GM21529 (cell line): Measurements from ENCODE around the gene ZNF511.
A peak's percentile ranks its signal among the peaks of the same experiment; 100 is the strongest.
"Not testable (repeated sequence)": the region's sequence is repeated elsewhere in the genome, so short reads cannot be mapped to it uniquely, and the experiment has no call there.

Source experiments
- ATAC-seq: cut with Tn5 transposase; IDR thresholded peaks from one replicate; pipeline ENCODE4 v1.9.1; 2021; ENCODE audit not compliant: unreplicated experiment

The ZNF511 gene

GRCh38 chr10:133308421-133309099 is at the start of gene ZNF511, which contains the start of gene TUBGCP2:
Gene ZNF511, plus strand, starts transcription at chr10:133308914. Its CDS starts 30 bp downstream, at chr10:133308944.
Gene TUBGCP2, minus strand, starts transcription at chr10:133308872. Its CDS starts 5,931 bp downstream, at chr10:133302941.
- peak; percentile 79 for ATAC-seq

- no peak for ATAC-seq
Observed at GRCh38 chr10:133259602-133259989, 49.1 kb upstream of the ZNF511 start.

- ATAC-seq: peak; percentile 57
Observed at GRCh38 chr10:133260895-133261725, 47.6 kb upstream of the ZNF511 start.

- ATAC-seq: peak; percentile 60
Observed at GRCh38 chr10:133261726-133262325, 46.9 kb upstream of the ZNF511 start.

GRCh38 chr10:133262696-133263095 is 46.0 kb upstream of the ZNF511 start:
- ATAC-seq: no peak

- no peak for ATAC-seq
Observed at GRCh38 chr10:133263674-133264073, 45.0 kb upstream of the ZNF511 start.

GRCh38 chr10:133264461-133264860 is 44.3 kb upstream of the ZNF511 start:
- no peak for ATAC-seq

GRCh38 chr10:133265052-133265451 is 43.7 kb upstream of the ZNF511 start:
- ATAC-seq: not testable (repeated sequence)

- ATAC-seq: no peak
Observed at GRCh38 chr10:133266056-133266795, 42.5 kb upstream of the ZNF511 start.

GRCh38 chr10:133267293-133267692 is 41.4 kb upstream of the ZNF511 start:
- ATAC-seq: no peak

- ATAC-seq: no peak
Observed at GRCh38 chr10:133267829-133268228, 40.9 kb upstream of the ZNF511 start.

GRCh38 chr10:133268532-133268931 is 40.2 kb upstream of the ZNF511 start:
- ATAC-seq: no peak

GRCh38 chr10:133269367-133269766 is 39.3 kb upstream of the ZNF511 start:
- no peak for ATAC-seq

GRCh38 chr10:133270204-133270603 is 38.5 kb upstream of the ZNF511 start:
- no peak for ATAC-seq

- ATAC-seq: no peak
Observed at GRCh38 chr10:133270773-133271297, 37.9 kb upstream of the ZNF511 start.

- ATAC-seq: no peak
Observed at GRCh38 chr10:133271521-133272300, 37.0 kb upstream of the ZNF511 start.

GRCh38 chr10:133272301-133272963 is 36.3 kb upstream of the ZNF511 start:
- ATAC-seq: no peak

- no peak for ATAC-seq
Observed at GRCh38 chr10:133272964-133273420, 35.7 kb upstream of the ZNF511 start.

GRCh38 chr10:133273534-133274143 is 35.1 kb upstream of the ZNF511 start:
- ATAC-seq: no peak
